Stimulated activated CD4-positive, alpha-beta T cell treated with anti-CD3 and anti-CD28 coated beads, Interleukin-4, amount 100 ng/mL, for 48 hours (primary cell): Measurements from ENCODE around the gene KRTAP5-10.
"Not testable (repeated sequence)": the region's sequence is repeated elsewhere in the genome, so short reads cannot be mapped to it uniquely, and the experiment has no call there.

ENCODE experiments used
- DNase-seq, 2 donors: peaks; one replicate each; pipeline ENCODE4 v3.0.0-alpha.2; 2020; ENCODE audit warnings: low read depth in 2 of 2

The KRTAP5-10 gene

DNA sequence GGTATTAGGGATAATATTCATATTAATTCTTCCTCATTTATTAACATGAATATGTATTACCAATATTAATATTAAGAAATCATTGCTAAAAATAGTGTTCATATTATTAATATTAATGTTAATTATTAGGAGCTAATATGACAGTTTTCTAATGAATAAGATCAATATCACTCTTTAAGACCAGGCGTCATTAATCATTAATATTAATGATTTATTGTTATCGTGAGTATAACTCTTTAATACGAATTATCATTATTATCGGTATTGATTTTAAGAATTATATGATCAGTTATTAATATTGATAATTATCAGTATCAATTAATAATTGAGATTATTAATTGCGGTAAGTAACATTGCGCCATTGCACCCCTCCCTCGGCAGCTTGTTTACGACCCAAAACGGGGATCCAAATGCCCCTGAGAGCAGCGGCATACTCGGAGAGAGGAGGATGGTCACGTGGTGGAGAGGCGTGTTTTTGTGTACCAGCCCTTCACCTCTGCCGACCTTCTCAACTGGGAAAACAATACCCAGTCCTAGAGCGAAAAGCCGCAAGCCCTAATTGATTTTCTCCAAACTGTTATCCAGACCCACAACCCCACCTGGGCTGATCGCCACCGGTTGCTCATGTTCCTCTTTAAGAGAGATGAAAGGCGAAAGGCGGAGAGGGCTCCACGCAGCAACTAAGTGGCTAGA, 46.0 kb downstream of the KRTAP5-10 start:
- not testable (repeated sequence) for DNase-seq

DNA sequence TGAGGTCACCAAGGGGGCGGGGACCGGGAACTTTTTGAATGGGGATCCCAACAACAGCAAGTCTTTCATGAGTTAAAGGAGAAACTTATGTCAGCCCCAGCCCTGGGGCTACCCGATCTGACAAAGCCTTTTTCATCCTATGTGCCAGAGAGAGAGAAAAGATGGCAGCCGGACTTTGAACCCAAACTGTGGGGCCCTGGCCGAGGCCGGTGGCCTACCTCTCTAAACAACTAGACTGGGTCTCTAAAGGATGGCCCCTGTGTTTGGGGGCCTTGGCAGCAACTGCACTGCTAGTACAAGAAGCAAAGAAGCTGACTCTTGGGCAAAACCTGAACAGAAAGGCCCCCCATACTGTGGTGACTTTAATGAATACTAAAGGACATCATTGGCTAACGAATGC, 48.6 kb downstream of the KRTAP5-10 start:
- DNase-seq: not testable (repeated sequence)

DNA sequence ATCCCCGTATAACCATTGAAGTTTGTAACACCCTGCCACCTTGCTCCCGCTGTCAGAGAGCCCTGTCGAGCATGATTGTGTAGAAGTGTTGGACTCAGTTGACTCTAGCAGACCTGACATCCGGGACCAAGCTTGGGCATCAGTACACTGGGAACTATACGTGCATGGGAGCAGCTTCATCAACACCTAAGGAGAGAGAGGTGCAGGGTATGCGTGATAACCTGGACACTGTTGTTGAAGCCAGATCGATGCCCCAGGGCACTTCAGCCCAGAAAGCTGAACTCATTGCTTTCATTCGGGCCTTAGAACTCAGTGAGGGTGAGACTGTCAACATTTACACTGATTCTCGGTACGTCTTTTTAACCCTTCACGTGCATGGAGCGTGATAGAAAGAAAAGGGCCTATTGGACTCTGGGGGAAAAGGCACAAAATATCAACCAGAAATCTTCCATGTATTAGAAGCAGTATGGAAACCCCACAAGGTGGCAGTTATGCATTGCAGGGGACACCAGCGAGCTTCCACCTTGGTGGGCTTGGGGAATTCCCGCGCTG, 49.1 kb downstream of the KRTAP5-10 start:
- not testable (repeated sequence) for DNase-seq

DNA sequence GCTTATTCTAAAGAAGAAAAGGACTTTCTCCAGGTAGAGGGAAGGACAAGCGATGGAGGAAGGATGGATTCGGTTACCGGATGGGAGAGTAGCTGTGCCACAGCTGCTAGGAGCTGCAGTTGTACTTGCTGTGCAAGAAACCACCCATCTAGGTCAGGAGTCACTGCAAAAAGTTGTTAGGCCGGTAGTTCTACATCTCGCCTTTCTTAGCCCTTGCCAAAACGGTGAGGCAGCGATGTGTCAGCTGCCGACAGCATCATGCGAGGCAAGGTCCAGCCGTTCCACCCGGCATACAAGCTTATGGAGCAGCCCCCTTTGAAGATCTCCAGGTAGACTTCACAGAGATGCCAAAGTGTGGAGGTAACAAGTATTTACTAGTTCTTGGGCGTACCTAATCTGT, 49.6 kb downstream of the KRTAP5-10 start:
- DNase-seq: not testable (repeated sequence)
